WTC11 (cell line): ENCODE results near the gene STAM. TPM values are rescaled to one million over a fixed set of nuclear protein-coding genes. Genes with fewer than 3 reads are reported as not detected.

Source experiments
- ATAC-seq: fragments of 200-7000 bp; cut with Tn5 transposase; 2 replicates; pipeline ENCODE4 v1.10.0; 2021; ENCODE audit warnings: mild to moderate bottlenecking, moderate library complexity
- CTCF ChIA-PET: fragments of 300-600 bp; sonication (Branson Sonifier 250); formaldehyde crosslinking; loops from one replicate; lab custom pipeline; 2021; ENCODE audit warnings: antibody characterized with exemption; lab: Charles Lee
- POLR2A ChIA-PET: fragments of 350-600 bp; sonication (Branson Sonifier 250); formaldehyde crosslinking; loops from one replicate; lab custom pipeline; 2021; ENCODE audit warnings: antibody characterized with exemption; lab: Charles Lee
- DNase-seq: peaks from one replicate; pipeline ENCODE4 v3.0.0; 2021; ENCODE audit warnings: low spot score
- H3K27ac Mint-ChIP-seq: 2 replicates; pipeline ENCODE4 v1.8.0; 2021; ENCODE audit warnings: mixed read lengths
- H3K27me3 Mint-ChIP-seq: 2 replicates; pipeline ENCODE4 v1.8.0; 2021; ENCODE audit warnings: low read depth, mild to moderate bottlenecking, moderate library complexity, mixed read lengths
- H3K36me3 Mint-ChIP-seq: 2 replicates; pipeline ENCODE4 v1.8.0; 2021; ENCODE audit warnings: mixed read lengths
- H3K4me1 Mint-ChIP-seq: 2 replicates; pipeline ENCODE4 v1.8.0; 2022; ENCODE audit warnings: mixed read lengths
- H3K4me3 Mint-ChIP-seq: 2 replicates; pipeline ENCODE4 v1.8.0; 2021; ENCODE audit warnings: mild to moderate bottlenecking, moderate library complexity, mixed read lengths
- H3K9me3 Mint-ChIP-seq: 2 replicates; pipeline ENCODE4 v1.8.0; 2021; ENCODE audit warnings: mixed read lengths
- AFF4 ChIP-seq: sonication (generic); formaldehyde crosslinking; IDR thresholded peaks from 2 replicates; pipeline ENCODE4 v1.8.1; 2023; ENCODE audit warnings: mild to moderate bottlenecking, missing genetic modification reagents, borderline replicate concordance
- CBFB ChIP-seq: sonication (generic); formaldehyde crosslinking; IDR thresholded peaks from 2 replicates; pipeline ENCODE4 v1.8.1; 2022; ENCODE audit warnings: mild to moderate bottlenecking, low read depth, missing genetic modification reagents
- CDX4 ChIP-seq: fragments of 250-450 bp; sonication (Bioruptor Pico); IDR thresholded peaks from 2 replicates; pipeline ENCODE4 v1.9.0; 2021; ENCODE audit warnings: moderate library complexity, mild to moderate bottlenecking, inconsistent platforms, borderline replicate concordance
- CTCF ChIP-seq: fragments of 200-600 bp; IDR thresholded peaks from 2 replicates; pipeline ENCODE4 v1.8.0; 2022; ENCODE audit warnings: antibody characterized with exemption
- E2F5 ChIP-seq: sonication (generic); formaldehyde crosslinking; IDR thresholded peaks from 2 replicates; pipeline ENCODE4 v1.8.1; 2022; ENCODE audit warnings: mild to moderate bottlenecking, moderate library complexity, missing genetic modification reagents
- EMX1 ChIP-seq: fragments of 250-450 bp; sonication (Bioruptor Pico); IDR thresholded peaks from 2 replicates; pipeline ENCODE4 v1.8.0; 2021; ENCODE audit warnings: mild to moderate bottlenecking
- FOXJ3 ChIP-seq: sonication (generic); formaldehyde crosslinking; IDR thresholded peaks from 2 replicates; pipeline ENCODE4 v1.9.0; 2021; ENCODE audit warnings: missing genetic modification reagents, mild to moderate bottlenecking, borderline replicate concordance
- GABPB1 ChIP-seq: sonication (generic); formaldehyde crosslinking; IDR thresholded peaks from 2 replicates; pipeline ENCODE4 v1.8.1; 2023; ENCODE audit warnings: mild to moderate bottlenecking, missing genetic modification reagents
- GRHL2 ChIP-seq: fragments of 250-450 bp; sonication (Bioruptor Pico); IDR thresholded peaks from 2 replicates; pipeline ENCODE4 v1.8.0; 2022; ENCODE audit warnings: mild to moderate bottlenecking, moderate library complexity; ENCODE audit not compliant: insufficient replicate concordance, severe bottlenecking
- IRF1 ChIP-seq: sonication (generic); formaldehyde crosslinking; IDR thresholded peaks from 2 replicates; pipeline ENCODE4 v1.8.0; 2023; ENCODE audit warnings: missing genetic modification reagents
- JAZF1 ChIP-seq: fragments of 250-450 bp; sonication (Bioruptor Pico); IDR thresholded peaks from 2 replicates; pipeline ENCODE4 v1.9.0; 2021; ENCODE audit warnings: moderate library complexity, mild to moderate bottlenecking, inconsistent platforms
- MAX ChIP-seq: sonication (generic); formaldehyde crosslinking; IDR thresholded peaks from 2 replicates; pipeline ENCODE4 v1.8.0; 2022; ENCODE audit warnings: mild to moderate bottlenecking, missing genetic modification reagents
- MXD4 ChIP-seq: fragments of 250-450 bp; sonication (Bioruptor Pico); IDR thresholded peaks from 2 replicates; pipeline ENCODE4 v1.8.0; 2021; ENCODE audit warnings: mild to moderate bottlenecking, moderate library complexity, borderline replicate concordance
- PREB ChIP-seq: sonication (generic); formaldehyde crosslinking; IDR thresholded peaks from 2 replicates; pipeline ENCODE4 v1.8.1; 2022; ENCODE audit warnings: mild to moderate bottlenecking, missing genetic modification reagents, moderate library complexity, borderline replicate concordance
- PRRX2 ChIP-seq: fragments of 250-450 bp; sonication (Bioruptor Pico); IDR thresholded peaks from 2 replicates; pipeline ENCODE4 v1.8.0; 2021; ENCODE audit warnings: mild to moderate bottlenecking
- RELA ChIP-seq: sonication (generic); formaldehyde crosslinking; IDR thresholded peaks from 2 replicates; pipeline ENCODE4 v1.8.1; 2022; ENCODE audit warnings: missing genetic modification reagents, mild to moderate bottlenecking, borderline replicate concordance
- SMAD4 ChIP-seq: sonication (generic); formaldehyde crosslinking; IDR thresholded peaks from 2 replicates; pipeline ENCODE4 v1.8.0; 2022; ENCODE audit warnings: mild to moderate bottlenecking, missing genetic modification reagents
- SOX15 ChIP-seq: fragments of 250-450 bp; sonication (Bioruptor Pico); IDR thresholded peaks from 2 replicates; pipeline ENCODE4 v1.9.0; 2021; ENCODE audit warnings: mild to moderate bottlenecking
- SP1 ChIP-seq: sonication (generic); formaldehyde crosslinking; conservative IDR thresholded peaks from 2 replicates; pipeline ENCODE4 v1.8.1; 2022; ENCODE audit warnings: missing genetic modification reagents
- TP53 ChIP-seq: sonication (generic); formaldehyde crosslinking; IDR thresholded peaks from 2 replicates; pipeline ENCODE4 v1.8.1; 2023; ENCODE audit warnings: mild to moderate bottlenecking, missing genetic modification reagents
- ZNF232 ChIP-seq: sonication (generic); formaldehyde crosslinking; IDR thresholded peaks from 2 replicates; pipeline ENCODE4 v1.8.0; 2022; ENCODE audit warnings: mild to moderate bottlenecking, missing genetic modification reagents
- ZNF263 ChIP-seq: sonication (generic); formaldehyde crosslinking; IDR thresholded peaks from 2 replicates; pipeline ENCODE4 v1.8.1; 2022; ENCODE audit warnings: low read depth, mild to moderate bottlenecking, moderate library complexity, missing genetic modification reagents
- ZNF416 ChIP-seq: fragments of 250-450 bp; sonication (Bioruptor Pico); IDR thresholded peaks from 2 replicates; pipeline ENCODE4 v1.9.0; 2021; ENCODE audit warnings: mild to moderate bottlenecking, inconsistent platforms
- ZNF671 ChIP-seq: fragments of 250-450 bp; sonication (Bioruptor Pico); IDR thresholded peaks from 2 replicates; pipeline ENCODE4 v1.8.0; 2021; ENCODE audit warnings: mild to moderate bottlenecking
- total RNA-seq: library from RNA; stranded (reverse); gene quantifications from 3 replicates; pipeline ENCODE4 v1.2.3, GENCODE V29; 2021

STAM gene
- total RNA-seq, 1 experiment from 2014 or later, result 24.2 TPM

- Mint-ChIP-seq H3K27me3 (no peaks in the 10 kb centered on the region), H3K9me3 (no peaks in the 10 kb centered on the region), H3K4me1 (peaks cover 54% of the 10 kb centered on the region), H3K27ac (0 out of 2 replicates have a peak overlapping the region, but pooled peaks have one; percentile 44), H3K36me3 (no peaks in the 10 kb centered on the region), H3K4me3 (no peak overlapping the region)
- POLR2A ChIA-PET, result no interaction called here
- CTCF ChIA-PET, result no interaction called here
- DNase-seq (no peak), ATAC-seq (no peak)
- TF ChIP-seq MAX, result no peak
- no peak for TF ChIP-seq SMAD4 (CRISPR knock-in tag)
- TF ChIP-seq ZNF263, result no peak
- no peak for TF ChIP-seq E2F5 (CRISPR knock-in tag)
- no peak for TF ChIP-seq ZNF232 (CRISPR knock-in tag)
- no peak for TF ChIP-seq ZNF671 (CRISPR knock-in tag)
- TF ChIP-seq PREB, result no peak
- TF ChIP-seq CBFB (CRISPR knock-in tag), result no peak
- TF ChIP-seq PRRX2 (CRISPR knock-in tag), result no peak
- TF ChIP-seq IRF1, result no peak
These were observed 24.7 kb downstream of the STAM start for GRCh38 chr10:17668435-17669184.

GRCh38 chr10:17669185-17669872 is 25.4 kb downstream of the STAM start:
- Mint-ChIP-seq H3K27me3 (no peaks in the 10 kb centered on the region), H3K4me3 (no peak overlapping the region), H3K36me3 (no peaks in the 10 kb centered on the region), H3K9me3 (no peaks in the 10 kb centered on the region), H3K4me1 (peaks cover 61% of the 10 kb centered on the region), H3K27ac (peak overlapping the region; percentile 38; the same call in 1 of the 2 replicates)
- no peak for ATAC-seq
- POLR2A ChIA-PET, result interaction anchor here (0.7 kb wide), 1 partner anchor 1866 kb away, joined by 3 read pairs; no protein-coding TSS in a partner anchor
- CTCF ChIA-PET, result interaction anchor here (0.7 kb wide), 1 partner anchor 216 kb away, joined by 3 read pairs; no protein-coding TSS in a partner anchor
- DNase-seq, result no peak
- TF ChIP-seq E2F5 (CRISPR knock-in tag) (no peak), CTCF (no peak), GRHL2 (CRISPR knock-in tag) (no peak), RELA (CRISPR knock-in tag) (no peak), ZNF232 (CRISPR knock-in tag) (no peak), AFF4 (CRISPR knock-in tag) (no peak), GABPB1 (CRISPR knock-in tag) (no peak), ZNF416 (CRISPR knock-in tag) (no peak), CDX4 (no peak), MXD4 (CRISPR knock-in tag) (no peak), TP53 (CRISPR knock-in tag) (no peak), EMX1 (CRISPR knock-in tag) (no peak), FOXJ3 (CRISPR knock-in tag) (no peak), SP1 (CRISPR knock-in tag) (no peak), SOX15 (no peak), JAZF1 (no peak)
